ENCODE data around the gene DPP6.
"Not testable (repeated sequence)": the region's sequence is repeated elsewhere in the genome, so short reads cannot be mapped to it uniquely, and the experiment has no call there.

Gene DPP6

DNA sequence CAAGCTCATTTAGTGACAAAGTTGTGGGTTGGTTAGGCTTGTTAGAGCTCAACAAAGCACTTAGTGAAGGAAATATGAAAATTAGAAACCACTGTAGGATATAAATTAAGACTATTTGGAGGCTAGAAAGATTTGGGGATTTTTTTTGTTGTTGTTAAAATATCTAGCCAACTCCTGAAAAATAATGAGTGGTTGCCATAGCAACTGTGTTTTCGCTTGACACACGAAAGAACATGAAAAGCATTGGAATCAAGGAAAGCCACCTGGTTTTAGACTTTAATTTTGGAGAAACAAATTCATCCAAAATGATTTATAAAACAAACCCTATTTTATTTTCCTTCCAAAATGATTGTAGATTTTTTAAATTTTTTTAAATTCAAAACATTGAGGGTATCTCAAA lies 26.3 kb downstream of the DPP6 start:
- DNase-seq: not testable (repeated sequence)

DNA sequence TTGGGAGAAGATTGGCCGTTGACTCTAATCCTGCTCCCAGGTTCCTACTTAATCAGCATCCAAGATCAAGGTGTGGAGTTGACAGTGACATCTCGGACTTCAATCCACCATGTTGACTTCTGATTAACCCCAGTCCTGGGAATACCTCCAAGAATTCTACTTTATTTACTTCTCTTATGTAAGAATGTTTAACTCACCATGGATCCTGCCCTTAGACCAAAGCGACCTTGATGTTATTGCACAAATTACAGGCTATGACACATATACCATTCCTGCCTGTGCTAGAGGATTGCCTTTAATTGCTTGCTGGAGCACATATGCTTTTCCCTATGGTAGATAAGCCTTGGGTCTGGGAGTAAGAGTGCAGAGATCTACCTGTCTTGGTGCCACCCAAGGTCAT lies 28.1 kb downstream of the DPP6 start:
- DNase-seq: not testable (repeated sequence)

DNA sequence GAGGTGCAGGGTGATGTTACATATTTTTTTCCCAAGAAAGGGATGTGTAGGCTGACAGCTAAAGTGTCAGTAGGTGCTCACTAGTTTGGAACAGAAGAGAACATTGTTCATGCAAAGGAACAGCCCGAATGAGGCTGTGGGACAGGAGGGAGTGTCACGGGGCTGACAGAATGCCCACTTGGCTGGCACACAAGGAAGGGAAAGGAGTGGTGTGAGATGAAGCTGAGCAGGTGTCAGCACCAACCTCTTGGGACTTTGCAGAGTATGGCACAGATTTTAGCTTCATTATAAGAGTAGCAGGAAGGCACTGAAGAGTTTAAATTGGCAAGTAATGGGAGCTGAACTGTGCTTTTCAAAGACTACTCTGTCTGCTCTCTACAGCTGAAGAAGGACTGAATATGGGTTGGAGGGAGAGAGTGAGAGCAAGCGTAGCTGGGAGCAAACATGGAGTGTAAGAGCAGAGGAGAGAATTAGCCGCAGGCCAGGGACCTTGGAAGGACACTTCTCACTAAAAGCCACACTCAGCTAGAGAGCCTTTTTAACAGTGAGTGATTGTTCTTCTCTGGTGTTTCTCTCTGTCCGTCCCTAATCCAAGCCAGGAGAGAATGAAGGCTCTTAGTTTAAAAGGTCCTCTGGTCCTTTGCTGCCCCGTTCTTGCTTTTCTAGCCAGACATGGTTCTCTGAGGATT lies 35.0 kb downstream of the DPP6 start:
- DNase-seq: not testable (repeated sequence)

DNA sequence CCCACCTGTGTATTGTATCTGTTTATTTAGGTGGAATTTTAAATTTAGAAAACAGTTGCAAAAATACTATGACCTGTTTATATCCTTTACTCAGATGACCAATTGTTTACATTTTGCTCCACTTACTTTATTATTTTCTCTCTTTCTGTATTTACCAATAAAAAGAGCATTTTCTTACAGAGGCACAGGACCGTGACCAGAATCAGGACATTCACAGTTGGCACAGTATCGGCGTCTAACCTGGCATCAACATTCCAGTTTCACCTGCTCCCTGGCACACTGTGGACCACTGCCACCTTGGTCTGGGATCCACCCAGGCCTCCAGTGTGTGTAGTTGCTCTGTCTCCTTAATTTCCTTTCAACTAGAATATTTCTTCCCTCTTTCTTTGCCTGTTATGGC lies 39.9 kb downstream of the DPP6 start:
- DNase-seq: not testable (repeated sequence)

DNA sequence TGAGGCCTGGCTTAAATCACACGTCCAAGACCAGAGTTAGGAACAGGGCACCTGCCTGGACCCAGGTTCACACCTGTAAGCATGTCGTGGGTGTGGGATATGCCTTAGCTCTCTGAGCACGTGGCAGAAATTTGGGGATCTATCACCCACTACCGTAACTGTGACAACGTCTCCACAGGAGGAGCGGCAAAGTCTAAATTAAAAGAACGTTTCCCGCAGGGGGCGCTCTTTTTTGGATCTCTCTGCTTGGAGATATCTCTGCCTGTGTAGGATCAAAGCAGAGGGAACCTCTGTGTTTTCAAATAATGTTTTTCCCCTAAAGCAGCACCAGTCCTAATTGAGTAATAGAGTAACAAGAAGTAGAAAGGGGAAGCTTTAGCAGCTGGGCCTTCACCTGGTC lies 43.0 kb downstream of the DPP6 start:
- DNase-seq: not testable (repeated sequence)

DNA sequence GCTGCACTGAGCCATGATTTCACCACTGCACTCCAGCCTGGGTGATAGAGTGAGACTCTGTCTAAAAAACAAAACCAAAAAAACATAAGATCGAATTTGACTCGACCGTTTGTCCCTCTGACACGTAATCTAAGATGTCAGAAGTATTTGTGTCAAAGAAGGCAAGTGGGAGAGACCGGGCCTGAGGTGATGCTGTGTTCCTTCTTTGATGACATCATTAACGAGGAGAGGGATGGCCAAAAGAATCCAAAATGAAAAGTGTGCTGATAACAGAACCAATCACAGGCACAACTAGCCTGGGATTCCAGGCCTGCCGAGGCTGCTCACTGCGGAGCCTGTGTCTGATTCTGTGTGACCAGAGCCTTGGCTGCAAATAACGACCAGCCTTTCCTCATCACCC lies 52.9 kb downstream of the DPP6 start:
- DNase-seq: not testable (repeated sequence)

DNA sequence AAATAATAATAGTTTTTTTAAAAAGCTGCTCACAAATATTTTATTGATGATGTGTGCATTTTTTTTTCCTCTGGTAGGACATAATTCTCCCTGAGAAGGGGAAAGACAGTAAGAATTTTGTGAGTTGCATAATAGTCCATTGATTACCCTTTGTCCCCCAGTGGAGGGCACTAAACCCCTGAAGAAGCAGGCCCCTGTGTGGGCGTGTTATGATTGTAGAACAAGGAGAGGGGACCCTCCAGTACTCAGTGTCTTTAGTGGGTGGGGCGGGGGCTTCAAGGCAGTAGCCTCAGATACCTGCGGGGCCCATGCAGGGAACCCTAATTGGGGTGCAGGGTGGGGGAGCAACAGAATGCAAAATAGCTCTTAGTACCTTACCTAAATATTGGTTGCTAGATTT lies 57.4 kb downstream of the DPP6 start:
- not testable (repeated sequence) for DNase-seq

DNA sequence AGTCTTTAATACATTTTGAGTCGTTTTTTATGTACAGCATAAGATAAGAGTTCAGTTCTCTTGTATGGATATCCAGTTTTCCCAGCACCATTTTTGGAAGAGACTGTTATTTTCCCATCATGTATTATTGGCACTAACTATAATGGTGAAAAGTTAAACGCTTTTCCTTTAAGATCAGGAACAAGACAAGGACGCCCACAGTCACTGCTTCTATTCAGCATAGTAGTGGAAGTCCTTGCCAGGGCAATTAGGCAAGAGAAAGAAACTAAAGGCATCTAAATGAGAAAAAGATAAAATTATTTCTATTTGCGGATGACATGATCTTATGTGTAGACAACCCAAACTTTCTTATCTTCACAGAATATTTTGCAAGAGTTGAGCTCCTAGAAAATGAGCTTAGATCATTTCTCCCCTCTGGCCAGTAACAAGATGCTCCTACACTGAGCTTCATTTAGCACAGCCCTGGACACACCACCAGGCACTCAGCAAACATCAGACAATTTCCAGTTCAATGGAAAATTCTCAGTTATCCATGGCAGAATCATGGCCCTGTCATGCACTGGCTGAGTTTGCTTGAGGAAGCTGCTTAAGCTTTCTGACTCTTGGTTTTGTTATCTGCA lies 61.6 kb downstream of the DPP6 start:
- not testable (repeated sequence) for DNase-seq

DNA sequence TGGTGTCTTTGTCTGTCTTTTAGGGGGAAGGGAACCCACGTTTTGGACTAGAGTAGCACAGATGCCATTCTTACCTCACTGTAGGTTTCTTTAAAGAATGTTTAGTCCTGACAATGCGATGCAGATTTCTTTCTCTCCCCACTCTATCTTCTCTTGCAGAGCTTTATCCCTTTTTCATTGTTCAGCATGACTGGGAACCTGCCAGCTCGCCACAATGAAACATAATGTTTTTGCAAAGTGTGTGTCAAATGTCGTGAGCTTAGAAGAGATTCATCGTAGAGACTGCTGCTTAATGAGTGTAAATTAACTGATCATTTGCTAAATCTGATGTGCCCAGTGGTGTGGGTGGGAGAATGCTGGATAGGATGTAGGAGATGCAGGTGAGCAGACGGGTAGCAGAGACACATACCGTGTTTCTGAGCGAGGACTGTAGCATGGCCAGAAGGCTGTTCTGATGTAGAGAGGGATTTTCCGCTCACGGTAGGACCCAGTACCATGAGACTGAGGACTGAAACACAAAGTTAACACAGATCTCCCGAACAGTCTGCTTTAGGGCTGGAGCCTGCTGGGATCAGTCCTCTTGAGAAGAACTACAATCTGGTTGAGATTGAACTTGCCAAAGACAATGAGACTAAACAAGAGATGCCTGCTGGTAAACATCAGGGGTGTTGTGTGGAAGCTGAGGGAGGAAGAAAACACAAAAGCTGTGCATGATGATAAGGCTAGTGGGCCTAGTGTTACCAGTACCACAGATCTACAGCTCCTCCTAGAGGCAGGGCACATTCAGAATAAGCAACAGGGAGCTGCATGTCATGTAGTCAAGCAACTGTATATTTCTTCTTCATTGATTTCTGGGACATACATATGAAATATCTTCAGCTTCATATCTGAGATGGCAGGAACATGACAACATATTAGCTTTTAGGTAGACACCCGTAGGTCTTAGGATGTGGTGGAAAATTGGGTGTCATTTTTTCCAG lies 65.5 kb downstream of the DPP6 start:
- DNase-seq: not testable (repeated sequence)

DNA sequence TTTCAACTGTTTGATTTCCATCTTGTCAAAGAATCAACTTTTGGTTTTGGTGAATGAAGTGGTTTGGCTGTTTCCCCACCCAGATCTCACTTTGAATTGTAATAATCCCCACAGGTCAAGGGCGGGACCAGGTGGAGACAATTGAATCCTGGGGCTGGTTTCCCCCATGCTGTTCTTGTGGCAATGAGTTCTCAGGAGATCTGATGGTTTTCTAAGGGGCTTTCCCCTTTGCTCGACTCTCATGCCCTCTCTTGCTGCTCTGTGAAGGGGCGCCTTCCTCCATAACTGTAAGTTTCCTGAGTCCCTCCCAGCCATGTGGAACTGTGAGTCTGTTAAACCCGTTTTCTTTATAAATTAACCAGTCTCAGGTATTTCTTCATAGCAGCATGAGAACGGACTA lies 68.6 kb downstream of the DPP6 start:
- DNase-seq: not testable (repeated sequence)

DNA sequence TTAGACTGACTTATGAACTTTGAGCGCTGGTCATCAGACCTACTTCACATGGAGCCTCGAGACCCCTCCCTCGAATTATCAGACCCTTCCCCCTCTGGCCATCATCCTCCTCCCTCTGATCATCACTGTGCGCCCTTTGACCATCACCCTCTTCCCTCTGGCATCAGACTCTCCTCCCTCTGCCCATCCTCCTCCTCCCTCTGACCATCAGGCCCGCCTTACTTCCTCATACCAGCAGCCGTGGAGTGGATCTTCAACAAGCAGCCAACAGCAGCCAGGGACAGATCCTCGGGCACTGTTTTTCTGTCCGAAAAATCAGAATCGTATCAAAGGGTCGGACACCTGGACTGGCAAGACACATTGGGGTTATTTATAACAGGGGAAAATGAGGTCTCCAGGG lies 70.5 kb downstream of the DPP6 start:
- not testable (repeated sequence) for DNase-seq

DNA sequence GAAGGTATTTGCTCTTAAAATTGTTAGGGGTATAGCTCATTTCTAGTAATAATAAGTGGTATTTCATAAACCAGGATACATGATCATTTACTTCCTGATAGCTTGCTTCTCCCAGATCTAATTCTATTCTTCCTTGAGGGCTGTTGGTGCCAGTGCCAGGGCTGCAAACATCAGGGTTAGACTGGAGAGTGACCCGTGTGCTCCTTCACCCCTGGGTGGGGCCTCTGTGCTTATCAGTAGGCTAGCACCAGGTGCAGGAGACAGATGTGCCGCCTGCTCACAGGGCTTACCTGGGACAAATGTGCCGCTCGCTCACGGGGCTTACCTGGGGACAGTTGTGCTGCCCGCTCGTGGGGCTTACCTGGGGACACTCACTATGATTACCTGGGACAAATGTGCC lies 71.2 kb downstream of the DPP6 start:
- DNase-seq: not testable (repeated sequence)

DNA sequence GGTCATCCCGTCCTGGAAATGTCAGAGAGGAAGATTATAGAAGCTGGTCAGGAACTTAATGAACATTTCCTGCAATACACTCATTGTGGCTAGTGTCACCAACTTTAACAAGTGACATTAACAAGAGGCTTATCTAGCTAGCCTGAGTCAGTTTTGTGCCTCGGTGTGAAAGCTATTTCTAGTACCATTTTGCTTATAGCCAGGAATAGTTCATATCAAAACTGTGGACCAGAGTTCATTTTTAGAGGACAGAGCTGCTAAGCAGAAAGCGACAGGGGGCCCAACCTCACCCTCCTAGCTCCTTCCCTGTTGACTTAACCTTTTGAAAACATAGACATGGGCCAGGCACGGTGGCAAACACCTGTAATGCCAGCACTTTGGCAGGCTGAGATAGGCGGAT lies 76.9 kb downstream of the DPP6 start:
- not testable (repeated sequence) for DNase-seq

DNA sequence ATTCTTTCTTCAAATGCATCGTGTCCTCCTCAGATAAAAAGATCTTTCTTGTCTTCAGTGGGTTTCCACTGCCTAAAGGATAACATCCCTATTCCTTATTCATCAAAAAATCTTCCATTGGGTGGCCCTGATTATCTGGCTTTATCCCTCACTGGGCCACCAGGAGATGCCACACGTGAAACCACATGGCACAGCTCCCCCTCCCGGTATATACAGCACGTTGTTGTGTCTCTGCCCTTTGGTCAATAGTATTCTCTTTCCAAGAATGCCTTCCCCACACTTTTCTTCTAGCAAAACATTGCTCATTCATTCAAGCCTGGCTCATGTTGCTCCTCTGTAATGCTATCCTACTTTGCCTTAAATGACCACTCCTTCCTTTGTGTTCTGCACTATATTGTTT lies 80.4 kb downstream of the DPP6 start:
- not testable (repeated sequence) for DNase-seq

DNA sequence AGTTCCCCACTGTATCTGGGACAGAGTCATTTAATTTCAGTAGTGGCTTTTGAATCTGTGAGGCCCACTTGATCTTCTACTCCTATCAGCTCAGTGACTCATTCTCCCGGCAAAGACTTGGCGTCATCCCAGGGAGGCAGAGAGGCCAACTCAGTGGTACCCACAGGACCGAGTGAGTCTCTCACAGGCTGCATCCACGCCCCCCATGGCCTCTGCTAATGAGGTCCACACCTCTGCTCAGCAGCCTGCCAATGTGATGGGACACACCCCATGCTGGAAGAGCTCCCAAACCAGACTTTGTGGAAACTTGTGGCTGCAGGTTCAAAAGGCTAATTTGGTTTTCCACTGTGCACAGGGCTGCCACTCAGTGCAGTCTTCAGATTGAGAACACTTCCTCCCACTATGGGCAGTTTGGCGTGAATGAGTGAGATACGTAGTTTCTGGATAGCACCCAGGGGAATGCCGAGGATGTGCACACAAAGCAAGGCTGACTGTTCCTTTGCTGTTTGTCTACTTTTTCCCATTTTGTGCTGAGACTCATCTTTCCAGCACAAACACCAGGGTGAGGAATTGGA lies 81.6 kb downstream of the DPP6 start:
- not testable (repeated sequence) for DNase-seq

DNA sequence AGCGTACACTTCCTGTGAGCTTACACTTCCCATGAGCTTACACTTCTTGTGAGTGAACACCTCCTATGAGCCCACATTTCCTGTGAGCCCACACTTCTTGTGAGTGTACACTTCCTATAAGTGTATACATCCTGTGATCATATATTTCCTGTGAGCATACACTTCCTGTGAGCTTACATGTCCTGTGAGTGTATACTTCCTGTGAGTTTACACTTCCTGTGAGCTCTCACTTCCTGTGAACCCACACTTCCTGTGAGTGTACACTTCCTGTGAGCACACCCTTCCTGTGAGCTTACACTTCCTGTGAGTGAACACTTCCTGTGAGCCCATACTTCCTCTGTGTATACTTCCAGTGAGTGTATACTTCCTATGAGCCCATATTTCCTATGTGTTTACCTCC lies 82.5 kb downstream of the DPP6 start:
- not testable (repeated sequence) for DNase-seq

DNA sequence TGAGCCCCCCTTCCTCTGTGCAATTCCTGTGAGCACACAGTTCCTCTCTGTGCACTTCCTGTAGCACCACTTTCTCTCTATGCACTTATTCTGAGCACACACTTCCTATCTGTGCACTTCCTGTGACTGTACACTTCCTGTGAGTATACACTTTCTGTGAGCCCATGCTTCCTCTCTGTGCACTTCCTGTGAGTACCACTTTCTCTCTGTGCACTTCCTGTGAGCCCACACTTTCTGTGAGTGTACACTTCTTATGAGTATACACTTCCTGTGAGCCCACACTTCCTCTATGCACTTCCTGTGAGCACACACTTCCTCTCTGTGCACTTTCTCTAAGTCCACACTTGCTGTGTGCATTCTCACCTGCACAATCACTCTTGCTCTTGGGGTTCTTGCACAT lies 83.4 kb downstream of the DPP6 start:
- not testable (repeated sequence) for DNase-seq

DNA sequence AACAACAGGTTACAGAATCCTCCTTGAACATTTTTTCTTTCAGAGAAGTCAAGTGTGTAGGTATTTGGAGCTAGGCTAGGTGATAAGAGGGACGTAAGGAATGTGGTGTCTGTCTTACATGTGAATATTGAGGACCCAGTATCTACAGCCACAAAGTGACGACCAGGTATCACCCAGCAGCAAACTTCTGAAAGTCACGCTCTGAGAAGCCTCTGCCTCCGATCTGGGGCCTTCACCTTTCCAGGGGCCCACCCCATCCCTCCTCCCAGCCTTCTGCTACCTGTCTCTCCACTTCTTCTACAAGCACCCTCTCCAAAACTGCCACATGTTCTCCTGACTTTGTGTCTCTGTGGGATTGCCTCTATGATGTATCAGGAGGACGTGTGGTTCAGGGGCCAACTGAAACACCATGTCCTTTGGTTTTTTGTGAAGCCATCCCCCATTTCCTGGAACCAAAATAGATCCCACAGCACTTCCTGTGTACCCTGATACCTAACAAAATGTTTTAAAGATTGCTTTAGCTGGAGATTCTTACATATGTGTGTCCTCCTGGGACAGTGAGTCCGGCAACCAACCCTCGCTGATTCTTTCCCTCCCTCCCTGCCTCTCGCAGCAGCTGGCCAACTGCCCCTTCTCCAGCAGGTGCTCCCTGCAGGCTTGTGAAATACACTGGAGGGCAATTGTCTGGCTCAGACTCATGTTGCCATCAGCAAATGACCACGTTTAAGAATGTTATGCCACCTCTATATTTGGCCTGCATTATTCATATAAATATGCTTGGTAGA lies 93.9 kb downstream of the DPP6 start:
- DNase-seq: not testable (repeated sequence)

DNA sequence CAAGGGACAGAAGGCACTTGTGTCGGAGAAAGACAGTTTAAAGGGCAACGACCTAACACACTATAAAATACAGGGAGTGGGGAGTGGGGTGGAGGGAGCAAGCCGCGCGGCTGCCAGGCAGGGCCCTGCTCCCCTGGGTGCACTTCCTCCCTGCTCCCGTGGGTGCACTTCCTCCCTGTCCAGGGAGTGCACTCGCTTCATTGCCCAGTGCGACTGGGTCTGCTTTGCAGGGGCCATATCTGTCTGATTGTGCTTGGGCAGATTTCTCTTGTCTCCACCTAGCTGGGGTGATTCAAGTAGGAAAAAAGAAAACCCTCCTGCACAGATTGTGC lies 94.5 kb downstream of the DPP6 start:
- DNase-seq: not testable (repeated sequence)

DNA sequence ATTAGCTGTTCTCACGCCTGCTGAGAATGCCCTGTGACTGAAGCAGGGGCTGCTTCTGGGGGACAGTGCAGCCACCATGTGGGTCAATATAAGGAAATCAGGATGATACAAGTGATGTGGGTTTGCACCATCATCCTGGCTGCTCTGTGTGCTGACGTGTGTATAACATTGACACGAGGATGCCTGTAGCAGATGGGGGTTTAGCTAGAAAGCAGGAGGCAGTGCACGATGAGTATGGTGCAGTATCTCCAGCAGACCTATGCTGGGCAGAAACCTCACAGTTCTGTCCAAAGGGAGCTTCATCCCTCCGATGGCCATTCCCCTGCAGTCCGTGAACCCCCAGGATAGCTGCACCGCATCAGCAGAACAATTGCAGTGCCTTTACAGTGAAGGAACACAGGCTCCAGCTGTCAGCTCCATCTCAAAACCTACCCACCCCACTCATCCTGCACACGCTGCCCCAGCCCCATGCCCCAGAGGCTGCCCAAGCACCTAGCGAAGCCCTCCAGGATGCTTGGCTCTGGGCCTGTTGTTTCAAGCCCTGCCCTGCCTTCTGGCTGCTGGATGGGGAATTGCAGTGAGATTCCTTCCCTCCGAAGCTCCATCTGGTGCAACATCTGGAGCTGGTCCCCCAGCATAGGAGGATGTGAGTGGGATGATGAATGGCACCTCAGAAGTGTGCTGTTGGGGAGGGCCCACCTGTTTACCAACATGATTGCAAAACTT lies 96.8 kb downstream of the DPP6 start:
- DNase-seq: not testable (repeated sequence)

DNA sequence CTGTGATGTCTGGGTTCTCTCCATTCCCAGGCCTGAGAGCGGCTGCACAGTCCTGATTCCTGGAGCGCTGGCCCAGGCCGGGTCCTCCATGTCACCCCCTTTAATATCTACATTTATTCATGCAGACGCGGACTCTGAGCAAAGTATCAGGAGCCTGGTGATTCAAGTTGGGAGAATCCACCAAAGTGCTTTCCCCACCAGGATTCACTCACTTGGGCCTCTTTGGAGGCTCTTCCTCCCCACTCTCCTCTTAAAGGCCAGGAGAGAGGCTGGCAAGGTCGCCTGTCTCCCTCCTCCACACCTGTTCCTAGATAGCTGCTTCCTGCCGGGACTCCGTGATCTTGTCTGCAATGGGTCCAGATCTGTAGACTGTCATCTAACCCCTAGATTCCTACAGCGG lies 98.5 kb downstream of the DPP6 start:
- not testable (repeated sequence) for DNase-seq

DNA sequence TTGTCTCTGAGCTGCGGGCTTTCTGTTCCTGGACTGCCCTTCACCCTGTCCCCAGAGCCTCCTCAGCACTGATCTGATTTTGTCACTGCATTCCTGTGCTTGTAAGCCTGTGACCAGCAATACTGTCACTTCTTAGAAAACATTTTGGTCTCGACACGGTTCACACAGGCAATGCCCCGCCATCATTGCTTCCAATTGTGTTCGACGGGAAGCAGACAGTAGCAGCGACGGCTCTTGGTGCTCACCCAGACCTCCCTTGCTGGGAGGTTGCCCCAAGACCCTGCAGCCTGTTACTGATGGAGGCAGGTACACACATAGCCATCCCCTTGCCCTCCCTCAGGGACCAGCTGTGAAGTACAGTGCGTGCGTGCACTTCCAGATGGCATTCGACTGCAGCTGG lies 99.1 kb downstream of the DPP6 start:
- DNase-seq: not testable (repeated sequence)
